NCI-H526 treated with DMSO at 0.1 percent for 48 hours (cell line): ENCODE data around the gene KAT8.

Experiments
- DNase-seq: peaks from one replicate; lab custom pipeline; 2025; lab: John Stamatoyannopoulos, UW

KAT8 gene

DNA sequence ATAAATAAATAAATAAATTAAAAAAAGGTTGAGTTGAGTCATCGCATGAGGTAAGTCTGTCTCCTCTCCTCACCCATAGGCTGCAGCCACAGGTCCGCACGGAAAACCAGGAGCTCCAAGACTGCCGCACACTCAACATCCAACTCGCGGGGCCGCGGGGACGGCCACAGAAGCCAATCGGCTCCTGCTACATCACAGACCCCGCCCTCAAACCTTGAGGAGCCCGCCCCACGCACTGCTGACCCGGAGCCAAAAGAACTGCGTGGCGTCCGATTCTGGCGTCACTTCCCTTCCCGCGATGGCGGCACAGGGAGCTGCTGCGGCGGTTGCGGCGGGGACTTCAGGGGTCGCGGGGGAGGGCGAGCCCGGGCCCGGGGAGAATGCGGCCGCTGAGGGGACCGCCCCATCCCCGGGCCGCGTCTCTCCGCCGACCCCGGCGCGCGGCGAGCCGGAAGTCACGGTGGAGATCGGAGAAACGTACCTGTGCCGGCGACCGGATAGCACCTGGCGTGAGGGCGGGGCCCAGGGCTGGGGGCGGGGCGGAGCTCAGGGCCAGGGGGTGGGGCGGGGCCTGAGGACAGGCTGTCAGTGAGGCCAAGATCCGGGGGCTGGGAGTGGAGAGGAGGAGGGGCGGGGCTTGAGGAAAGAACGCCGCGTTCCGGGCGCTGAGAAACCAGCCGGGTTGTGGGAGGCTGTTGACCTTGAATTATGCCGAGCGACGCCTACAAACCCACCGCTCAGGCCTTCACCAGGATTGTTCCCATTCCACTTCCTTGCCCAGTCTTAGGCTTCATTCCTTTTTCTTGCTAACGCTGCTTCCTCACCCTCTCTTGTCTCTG, at the start of gene KAT8:
TSS of gene KAT8 (plus strand) at position 281 of the 839 bp plus-strand sequence. CDS start at position 299, 18 bp downstream.
- peak; percentile 95 for DNase-seq

DNA sequence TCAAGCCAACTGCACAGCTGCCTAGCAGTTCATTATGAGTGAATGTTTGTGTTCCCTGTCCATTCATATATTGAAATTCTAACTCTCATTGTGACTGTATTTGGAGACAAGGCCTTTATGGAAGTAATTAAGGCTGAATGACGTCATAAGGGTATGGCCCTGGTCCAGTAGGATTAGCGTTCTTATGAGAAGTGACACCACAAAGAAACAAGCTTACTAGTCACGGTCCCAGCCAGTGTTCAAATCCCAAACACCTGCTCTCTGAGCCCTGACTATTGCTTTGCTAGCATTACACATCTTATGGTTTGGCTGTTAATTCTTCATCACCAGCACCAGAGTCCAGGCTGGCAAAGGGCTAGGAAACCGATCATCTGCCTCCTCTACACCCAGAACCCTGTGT, 45.6 kb upstream of the KAT8 start:
- DNase-seq, result no peak

DNA sequence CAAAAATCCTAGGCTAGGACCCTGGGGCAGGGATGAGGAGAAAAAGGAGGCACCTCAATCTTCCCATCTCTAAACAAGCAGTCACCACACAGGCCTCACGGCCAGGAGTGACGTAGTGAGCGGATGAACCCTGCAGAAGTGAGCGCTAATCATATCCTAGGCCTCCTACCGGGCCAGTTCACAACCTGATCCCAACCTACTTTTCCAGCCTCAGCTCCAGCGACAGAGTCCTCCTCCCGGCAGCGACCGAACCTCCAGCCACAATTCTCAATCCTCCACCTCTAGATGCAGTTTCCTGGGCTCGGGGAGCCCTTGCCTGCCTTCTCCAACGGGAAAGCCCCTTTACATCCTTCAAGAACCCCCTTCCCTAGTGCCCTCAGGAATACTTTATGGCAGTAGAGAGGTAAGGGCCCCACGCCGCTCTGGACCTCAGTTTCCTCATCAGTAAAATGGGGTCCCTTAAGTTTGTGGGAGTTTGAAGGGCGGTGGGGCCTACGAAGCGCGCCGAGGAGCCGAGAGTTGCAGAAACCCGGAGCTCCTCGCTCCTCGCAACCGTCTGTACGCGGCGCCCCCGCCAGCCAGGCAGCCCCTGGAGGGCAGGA, 44.8 kb upstream of the KAT8 start:
- peak; percentile 13 for DNase-seq

- DNase-seq, result peak; percentile 78
These were observed 44.1 kb upstream of the KAT8 start for GRCh38 chr16:31073142-31073969.

DNA sequence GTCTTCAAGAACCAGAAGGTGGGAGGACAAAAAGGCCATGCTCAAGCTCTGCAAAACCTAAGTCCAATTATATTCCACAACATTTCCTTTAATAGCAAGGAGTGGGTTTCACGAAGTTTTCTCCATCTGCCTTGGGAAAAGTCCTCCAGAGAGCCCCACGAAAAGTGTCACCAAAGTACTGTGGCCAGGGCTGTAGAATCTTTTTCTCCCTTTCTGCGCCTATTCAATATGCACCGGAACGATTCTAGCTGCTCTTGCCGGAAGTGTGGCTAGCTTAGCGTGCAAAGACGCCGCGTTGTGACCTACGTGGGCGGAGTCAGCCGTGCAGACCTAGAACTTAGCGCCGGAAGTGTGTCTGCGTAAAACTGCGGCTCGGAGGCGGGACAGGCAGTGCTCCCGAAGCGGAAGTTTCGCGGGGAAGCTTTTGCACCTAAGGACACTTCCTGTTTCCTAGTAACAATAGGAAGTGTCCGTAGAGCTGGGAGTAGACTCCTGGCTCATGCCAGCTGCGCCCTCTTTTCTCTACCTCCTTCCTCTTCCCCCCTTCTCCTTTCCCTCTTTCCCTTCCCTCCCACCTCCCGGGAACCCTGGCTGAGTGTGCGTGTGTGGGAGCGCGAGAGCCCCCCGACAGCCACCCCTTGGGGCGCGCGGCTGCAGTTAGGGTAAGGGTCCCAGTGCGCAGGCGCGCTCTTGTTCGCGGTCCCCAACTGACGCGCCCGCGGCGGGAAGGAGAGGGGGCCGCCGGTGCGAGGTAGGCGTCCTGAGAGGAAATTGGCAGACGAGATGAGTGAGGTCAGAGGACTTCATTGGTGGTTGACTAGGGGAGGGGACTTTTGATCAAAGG, 43.3 kb upstream of the KAT8 start, which contains the start of the genes ZNF646 and ZNF668:
TSS of gene ZNF646 (plus strand) at position 453 of the 844 bp plus-strand sequence. CDS start 1,903 bp downstream, outside the sequence.
TSS of gene ZNF668 (minus strand) at position 271 of the 844 bp plus-strand sequence. CDS start 9,781 bp downstream, outside the sequence.
- DNase-seq, result peak; percentile 98

- DNase-seq, result no peak
These were observed 42.7 kb upstream of the KAT8 start for GRCh38 chr16:31074814-31075183.

DNA sequence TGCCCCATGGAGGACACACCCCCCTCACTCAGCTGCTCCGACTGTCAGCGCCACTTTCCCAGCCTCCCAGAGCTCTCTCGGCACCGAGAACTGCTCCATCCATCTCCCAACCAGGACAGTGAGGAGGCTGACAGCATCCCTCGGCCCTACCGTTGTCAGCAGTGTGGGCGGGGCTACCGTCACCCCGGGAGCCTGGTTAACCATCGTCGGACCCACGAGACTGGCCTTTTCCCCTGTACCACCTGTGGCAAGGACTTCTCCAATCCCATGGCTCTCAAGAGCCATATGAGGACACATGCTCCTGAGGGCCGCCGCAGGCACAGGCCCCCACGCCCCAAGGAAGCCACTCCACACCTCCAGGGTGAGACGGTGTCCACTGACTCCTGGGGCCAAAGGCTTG, 41.1 kb upstream of the KAT8 start:
- DNase-seq, result no peak

GRCh38 chr16:31077024-31077423, 40.4 kb upstream of the KAT8 start:
- DNase-seq, result no peak

DNA sequence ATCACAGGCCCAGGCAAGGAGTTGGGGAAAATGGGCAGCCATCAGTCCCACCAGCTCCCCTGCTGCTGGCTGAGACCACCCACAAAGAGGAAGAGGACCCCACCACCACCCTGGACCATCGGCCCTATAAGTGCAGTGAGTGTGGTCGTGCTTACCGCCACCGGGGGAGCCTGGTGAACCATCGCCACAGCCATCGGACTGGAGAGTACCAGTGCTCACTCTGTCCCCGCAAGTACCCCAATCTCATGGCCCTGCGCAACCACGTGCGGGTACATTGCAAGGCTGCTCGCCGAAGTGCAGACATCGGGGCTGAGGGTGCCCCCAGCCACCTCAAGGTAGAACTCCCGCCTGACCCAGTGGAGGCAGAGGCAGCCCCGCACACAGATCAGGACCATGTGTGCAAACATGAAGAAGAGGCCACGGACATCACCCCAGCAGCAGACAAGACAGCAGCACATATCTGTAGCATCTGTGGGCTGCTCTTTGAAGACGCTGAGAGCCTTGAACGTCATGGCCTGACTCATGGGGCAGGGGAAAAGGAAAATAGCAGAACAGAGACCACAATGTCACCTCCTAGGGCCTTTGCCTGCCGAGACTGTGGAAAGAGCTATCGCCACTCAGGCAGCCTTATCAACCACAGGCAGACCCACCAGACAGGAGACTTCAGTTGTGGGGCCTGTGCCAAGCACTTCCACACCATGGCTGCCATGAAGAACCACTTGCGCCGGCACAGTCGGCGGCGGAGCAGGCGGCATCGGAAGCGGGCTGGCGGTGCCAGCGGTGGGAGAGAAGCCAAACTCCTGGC, 39.7 kb upstream of the KAT8 start:
- DNase-seq, result no peak

DNA sequence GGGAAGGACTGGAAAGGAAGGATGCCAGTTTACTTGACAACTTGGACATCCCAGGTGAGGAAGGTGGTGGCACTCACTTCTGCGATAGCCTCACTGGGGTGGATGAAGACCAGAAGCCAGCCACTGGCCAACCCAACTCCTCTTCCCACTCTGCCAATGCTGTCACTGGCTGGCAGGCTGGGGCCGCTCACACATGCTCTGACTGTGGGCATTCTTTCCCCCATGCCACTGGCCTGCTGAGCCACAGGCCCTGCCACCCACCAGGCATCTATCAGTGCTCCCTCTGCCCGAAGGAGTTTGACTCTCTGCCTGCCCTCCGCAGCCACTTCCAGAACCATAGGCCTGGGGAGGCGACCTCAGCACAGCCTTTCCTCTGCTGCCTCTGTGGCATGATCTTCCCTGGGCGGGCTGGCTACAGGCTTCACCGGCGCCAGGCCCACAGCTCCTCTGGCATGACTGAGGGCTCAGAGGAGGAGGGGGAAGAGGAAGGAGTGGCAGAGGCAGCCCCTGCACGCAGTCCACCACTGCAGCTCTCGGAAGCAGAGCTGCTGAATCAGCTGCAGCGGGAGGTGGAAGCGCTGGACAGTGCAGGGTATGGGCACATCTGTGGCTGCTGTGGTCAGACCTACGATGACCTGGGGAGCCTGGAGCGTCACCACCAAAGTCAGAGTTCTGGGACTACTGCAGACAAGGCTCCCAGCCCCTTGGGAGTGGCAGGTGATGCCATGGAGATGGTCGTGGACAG, 38.7 kb upstream of the KAT8 start:
- no peak for DNase-seq

- DNase-seq, result no peak
These were observed 38.0 kb upstream of the KAT8 start for GRCh38 chr16:31079342-31079944.

- DNase-seq, result no peak
These were observed 37.3 kb upstream of the KAT8 start for GRCh38 chr16:31080035-31080629.

- no peak for DNase-seq
These were observed 36.6 kb upstream of the KAT8 start for GRCh38 chr16:31080756-31081419.

DNA sequence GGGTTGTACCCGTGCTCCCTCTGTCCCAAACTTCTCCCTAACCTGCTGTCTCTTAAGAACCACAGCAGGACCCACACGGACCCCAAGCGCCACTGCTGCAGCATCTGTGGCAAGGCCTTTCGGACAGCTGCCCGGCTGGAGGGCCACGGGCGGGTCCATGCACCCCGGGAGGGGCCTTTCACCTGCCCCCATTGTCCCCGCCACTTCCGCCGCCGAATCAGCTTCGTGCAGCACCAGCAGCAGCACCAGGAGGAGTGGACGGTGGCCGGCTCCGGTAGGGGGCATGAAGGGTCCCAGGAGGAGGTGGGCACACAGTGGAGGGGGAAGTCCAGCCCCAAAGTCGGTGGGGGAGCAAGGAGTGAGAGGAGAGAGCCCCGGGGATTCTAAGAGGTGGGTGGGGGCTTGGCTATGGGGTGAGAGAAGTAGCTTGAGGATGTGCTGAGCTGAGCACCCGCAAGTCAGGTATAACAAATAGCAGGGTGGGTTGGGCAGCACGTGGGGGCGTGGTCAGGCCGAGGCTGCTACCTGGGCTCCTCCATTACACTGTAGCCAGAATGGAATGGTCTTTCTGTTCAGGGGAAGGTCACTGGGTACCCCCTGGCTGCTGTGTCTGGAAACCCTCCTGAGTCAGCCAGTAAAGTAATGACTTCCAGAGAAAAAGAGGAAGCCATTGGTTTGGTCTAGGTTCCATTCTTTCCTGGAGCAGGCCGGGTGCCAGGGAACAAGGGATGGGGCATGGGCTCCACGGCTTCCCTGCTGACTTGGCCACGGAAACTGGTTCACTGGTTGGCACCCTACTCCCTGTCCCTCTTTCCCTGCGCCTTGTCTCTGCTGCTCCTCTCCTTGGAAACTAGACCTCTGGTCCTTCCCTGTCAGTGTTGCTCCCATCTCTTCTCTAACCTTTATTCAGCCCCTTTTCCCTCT, 35.8 kb upstream of the KAT8 start:
- DNase-seq, result no peak

GRCh38 chr16:31082368-31083045, 35.0 kb upstream of the KAT8 start:
- no peak for DNase-seq

DNA sequence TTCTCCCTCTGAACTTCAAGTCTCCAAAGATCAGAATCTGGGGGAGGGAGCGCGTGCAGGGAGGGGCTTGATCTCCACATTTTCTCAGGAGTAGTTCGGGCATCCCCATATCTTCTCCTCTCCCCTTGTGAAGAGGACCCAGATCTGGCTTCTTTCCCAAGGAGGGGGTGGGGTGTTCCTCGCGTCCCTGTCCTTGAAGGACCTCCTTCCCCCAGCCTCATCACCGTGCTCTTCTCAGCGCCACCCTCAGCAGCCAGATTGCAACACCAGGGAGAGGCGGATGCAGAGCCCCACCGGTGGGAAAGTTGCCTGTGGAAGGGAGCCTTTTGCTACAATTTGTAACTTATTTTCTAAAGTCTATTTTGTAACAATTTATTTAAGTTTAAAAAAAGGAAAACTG, 34.4 kb upstream of the KAT8 start:
- DNase-seq, result no peak

DNA sequence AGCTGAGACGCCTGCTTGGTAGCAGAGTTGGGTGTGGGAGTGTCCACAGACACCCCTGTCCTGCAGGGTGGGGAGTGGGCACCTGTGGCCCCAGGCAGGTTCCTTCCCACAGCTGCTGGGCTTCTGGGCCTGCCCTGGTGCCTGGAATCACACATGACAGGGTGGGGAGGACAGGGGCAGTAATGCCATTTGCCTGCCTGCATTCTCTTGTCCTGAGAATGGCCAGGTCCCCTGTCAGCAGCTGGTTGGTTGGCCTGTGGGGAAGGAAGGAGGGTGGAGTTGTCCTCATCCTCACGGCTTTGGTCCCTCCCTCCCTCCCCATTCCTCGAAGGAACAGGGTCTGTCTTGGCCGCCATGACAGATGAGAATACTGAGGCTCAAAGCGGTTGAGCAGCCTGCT, 33.9 kb upstream of the KAT8 start:
- DNase-seq, result no peak
